ENCODE measurements around the gene ST3GAL6.

Gene ST3GAL6

GRCh38 chr3:98777286-98777685 lies 14.1 kb downstream of the ST3GAL6 start:
- DNase-seq (ENCODE audit: low read depth in 2 of 2), result no peak

DNA sequence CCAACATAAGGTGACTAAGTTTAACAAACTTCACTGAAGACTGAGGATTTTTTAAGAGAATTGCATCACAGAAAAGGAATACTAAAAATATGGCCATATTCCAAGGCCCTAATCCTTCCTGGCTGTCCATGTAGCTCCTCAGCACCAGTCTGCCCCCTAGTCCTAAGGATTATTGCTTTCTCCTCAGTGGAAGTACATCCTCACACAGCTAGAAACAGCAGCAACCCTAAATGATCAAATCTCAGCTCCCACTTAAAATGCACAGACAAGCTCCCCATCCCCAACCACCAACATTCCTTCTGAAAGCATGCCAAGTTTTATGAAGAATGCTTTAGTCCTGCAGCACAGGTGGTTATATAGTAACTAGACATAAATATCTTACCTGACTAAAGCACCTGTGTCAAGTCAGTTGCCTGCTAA lies 14.7 kb downstream of the ST3GAL6 start:
- peak; percentile 58 to 68 for DNase-seq (ENCODE audit: low read depth in 2 of 2)

- DNase-seq (ENCODE audit: low read depth in 2 of 2), result no peak
Observed at GRCh38 chr3:98778383-98778782, 15.2 kb downstream of the ST3GAL6 start.

DNA sequence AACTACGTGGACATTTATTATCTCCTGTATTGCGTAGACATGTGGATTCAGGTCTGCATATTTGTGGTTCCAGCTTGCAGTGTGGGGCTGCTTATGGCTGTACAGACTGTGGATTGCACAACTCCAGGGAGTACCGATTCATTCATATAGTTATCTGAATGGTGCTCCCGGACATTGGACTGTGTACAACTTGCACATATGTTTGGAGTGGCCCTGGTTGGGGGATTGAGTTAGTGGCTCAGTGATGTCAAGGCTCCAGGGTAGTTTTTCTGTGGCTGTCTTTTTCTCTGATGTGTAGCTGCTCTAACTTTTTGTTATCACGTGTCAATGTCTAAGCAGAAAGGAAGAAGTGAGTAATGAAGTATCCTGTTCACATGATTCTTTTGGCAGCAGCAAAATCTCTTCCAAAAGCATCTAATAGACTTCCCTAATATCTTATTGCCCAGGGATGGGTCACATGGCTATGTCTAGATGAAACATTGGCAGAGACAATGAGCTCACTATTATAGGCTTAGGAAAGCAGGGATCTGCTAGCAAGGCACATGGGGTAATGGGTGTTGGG lies 15.8 kb downstream of the ST3GAL6 start:
- peak; percentile 97 for DNase-seq (ENCODE audit: low read depth in 2 of 2)

GRCh38 chr3:98779541-98780335 lies 16.6 kb downstream of the ST3GAL6 start:
- DNase-seq (ENCODE audit: low read depth in 2 of 2), result no peak

- DNase-seq (ENCODE audit: low read depth in 2 of 2), result no peak
Observed at GRCh38 chr3:98780343-98780742, 17.2 kb downstream of the ST3GAL6 start.

DNA sequence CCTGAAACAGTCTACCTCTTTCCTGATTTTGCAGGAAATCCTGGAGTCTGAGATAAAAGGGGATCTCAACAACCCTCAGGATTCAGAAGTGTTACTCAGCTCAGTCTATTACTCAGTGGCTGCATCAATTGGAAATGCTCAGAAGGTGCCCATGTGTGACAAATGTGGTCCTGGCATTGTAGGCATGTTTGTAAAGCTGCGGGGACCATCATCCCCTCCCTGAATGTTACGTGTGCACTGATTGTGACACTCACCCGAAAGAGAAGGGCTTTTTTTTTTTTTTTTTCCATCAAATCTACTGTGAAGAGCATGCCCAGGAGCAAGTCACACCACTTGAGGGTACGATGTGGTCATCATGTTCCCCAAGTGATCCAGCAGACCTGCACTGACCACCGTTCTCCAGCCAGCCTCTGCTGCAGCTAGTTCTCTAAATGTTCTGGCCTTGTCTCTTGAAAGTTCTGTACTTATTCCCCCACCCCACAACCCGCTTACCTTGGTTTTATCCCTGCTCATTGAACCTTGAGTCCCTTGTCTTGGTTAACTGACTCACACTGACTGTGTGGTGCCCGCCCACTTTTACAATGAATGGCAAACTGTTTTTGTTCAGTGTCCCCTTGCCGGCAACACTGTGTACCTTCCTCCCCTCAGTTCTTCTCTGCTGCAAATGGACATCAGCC lies 19.8 kb downstream of the ST3GAL6 start:
- DNase-seq (ENCODE audit: low read depth in 2 of 2), result no peak

DNA sequence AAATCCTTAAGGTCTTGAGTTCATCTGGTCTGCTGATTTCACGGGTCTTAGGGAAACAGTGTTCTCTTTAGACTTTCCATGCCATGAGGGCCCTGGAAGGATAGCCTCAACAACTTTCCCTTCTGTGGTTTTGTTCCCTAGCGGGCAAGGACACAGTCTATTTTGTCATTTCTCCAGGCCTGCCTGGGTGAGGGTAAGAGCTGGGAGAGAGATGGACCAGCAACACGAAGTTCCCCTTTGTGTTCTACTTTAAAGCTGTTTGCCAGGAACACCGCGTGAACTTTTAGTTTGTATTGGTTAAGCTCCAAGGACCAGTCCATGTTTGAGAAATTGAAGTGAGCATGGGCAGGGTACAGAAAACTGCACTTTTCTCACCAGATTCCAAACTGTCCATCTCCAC lies 20.9 kb downstream of the ST3GAL6 start:
- DNase-seq (ENCODE audit: low read depth in 2 of 2), result no peak

GRCh38 chr3:98784666-98785600 lies 21.8 kb downstream of the ST3GAL6 start:
- peak; percentile 79 to 88 for DNase-seq (ENCODE audit: low read depth in 2 of 2)

- no peak for DNase-seq (ENCODE audit: low read depth in 2 of 2)
Observed at GRCh38 chr3:98786364-98787006, 23.3 kb downstream of the ST3GAL6 start.

GRCh38 chr3:98787181-98787580 lies 24.0 kb downstream of the ST3GAL6 start:
- DNase-seq (ENCODE audit: low read depth in 2 of 2), result no peak

DNA sequence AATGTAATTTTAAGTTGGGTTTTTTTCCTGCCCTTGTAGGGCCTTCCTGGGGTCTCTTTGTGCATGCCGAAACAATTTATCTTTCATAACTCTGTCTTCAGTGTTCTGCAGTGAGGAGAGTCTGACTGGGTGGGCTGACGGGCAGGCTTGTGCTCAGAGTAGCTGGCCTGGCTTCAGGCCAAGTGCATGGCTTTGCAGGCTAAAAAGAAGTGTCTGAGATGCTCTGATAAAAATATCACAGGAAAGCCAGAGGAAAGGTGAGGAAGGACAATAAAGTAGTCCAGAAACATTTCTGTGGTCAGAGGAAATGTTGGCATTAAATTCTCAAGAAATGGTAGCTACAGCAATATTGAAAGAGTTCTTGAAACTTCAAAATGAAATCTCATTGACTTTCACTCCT lies 25.5 kb downstream of the ST3GAL6 start:
- no peak for DNase-seq (ENCODE audit: low read depth in 2 of 2)

GRCh38 chr3:98791341-98792325 lies 28.5 kb downstream of the ST3GAL6 start:
- DNase-seq (ENCODE audit: low read depth in 2 of 2), result no peak

- DNase-seq (ENCODE audit: low read depth in 2 of 2), result no peak
Observed at GRCh38 chr3:98793971-98794370, 30.8 kb downstream of the ST3GAL6 start.

DNA sequence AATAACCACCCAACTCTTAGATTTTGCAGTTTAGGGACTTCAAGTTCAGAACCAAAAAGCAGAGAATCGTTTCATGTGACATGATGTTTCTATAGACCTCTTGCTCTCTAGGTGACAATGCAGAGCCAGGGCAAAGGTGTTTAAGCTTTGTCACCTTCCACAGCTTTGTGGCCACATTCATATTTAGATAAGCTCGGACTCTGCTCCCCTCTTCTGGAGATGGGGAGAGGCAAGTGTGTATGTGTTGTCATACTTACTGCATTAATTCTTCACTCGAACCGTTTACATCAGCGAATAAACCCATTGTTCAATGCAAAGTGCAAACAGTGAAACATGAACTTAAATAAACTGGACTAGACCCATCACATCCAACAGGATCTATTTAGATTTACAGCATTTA lies 33.2 kb downstream of the ST3GAL6 start:
- DNase-seq (ENCODE audit: low read depth in 2 of 2), result no peak

- DNase-seq (ENCODE audit: low read depth in 2 of 2), result no peak
Observed at GRCh38 chr3:98797905-98798304, 34.8 kb downstream of the ST3GAL6 start.

GRCh38 chr3:98798820-98799219 lies 35.7 kb downstream of the ST3GAL6 start:
- no peak for DNase-seq (ENCODE audit: low read depth in 2 of 2)

- no peak for DNase-seq (ENCODE audit: low read depth in 2 of 2)
Observed at GRCh38 chr3:98799479-98799878, 36.3 kb downstream of the ST3GAL6 start.

- no peak for DNase-seq (ENCODE audit: low read depth in 2 of 2)
Observed at GRCh38 chr3:98800401-98800800, 37.3 kb downstream of the ST3GAL6 start.
